Esophagus squamous epithelium (tissue), 5 donors: Measurements from ENCODE around the gene COLGALT1. TPM values are rescaled to one million over a fixed set of nuclear protein-coding genes. Genes with fewer than 3 reads are reported as not detected.

ENCODE experiments used
- DNase-seq: peaks from one replicate; lab custom pipeline; 2025; lab: John Stamatoyannopoulos, UW
- H3K27ac ChIP-seq, 4 donors: fragments of 200-600 bp; sonication (generic); one replicate each; pipeline ENCODE4 v1.5.1; 2016 to 2019; ENCODE audit warnings: mild to moderate bottlenecking in 1 of 4
- H3K27me3 ChIP-seq, 4 donors: fragments of 200-600 bp; sonication (generic); 1 replicate in 3 of 4; 2 replicates in 1 of 4; pipeline versions ENCODE4 v1.5.1 to v1.6.0; 2017 to 2021; ENCODE audit warnings: antibody characterized with exemption in 1 of 4
- H3K36me3 ChIP-seq, 3 donors: fragments of 200-600 bp; sonication (generic); one replicate each; pipeline ENCODE4 v1.5.1; 2016 to 2019
- H3K4me1 ChIP-seq, 3 donors: fragments of 200-600 bp; sonication (generic); one replicate each; pipeline ENCODE4 v1.5.1; 2017 to 2019
- H3K4me3 ChIP-seq, 4 donors: fragments of 200-600 bp; sonication (generic); 1 replicate in 3 of 4; 2 replicates in 1 of 4; pipeline ENCODE4 v1.5.1; 2016 to 2019; ENCODE audit warnings: mild to moderate bottlenecking in 2 of 4, moderate library complexity in 1 of 4
- H3K9me3 ChIP-seq, 3 donors: fragments of 200-600 bp; sonication (generic); one replicate each; pipeline ENCODE4 v1.5.1; 2016 to 2019
- CTCF ChIP-seq, 6 experiments: fragments of 450-650 bp in 4 of 6; fragments of 200-600 bp in 2 of 6; sonication (generic) in 2 of 6; IDR thresholded peaks; one replicate each; pipeline ENCODE4 v1.5.1; 2016 to 2019; ENCODE audit warnings: antibody characterized with exemption in 6 of 6, mild to moderate bottlenecking in 4 of 6, moderate library complexity in 4 of 6
- POLR2A ChIP-seq, 4 donors: fragments of 450-650 bp; IDR thresholded peaks; one replicate each; pipeline ENCODE4 v1.6.1; 2017; ENCODE audit warnings: antibody characterized with exemption in 4 of 4, mild to moderate bottlenecking in 4 of 4, moderate library complexity in 3 of 4
- WGBS, 2 donors: methylation state at CpG; one replicate each; pipeline ENCODE4 v1.1.5; 2018; 5-methylcytosine and 5-hydroxymethylcytosine counted together
- intact Hi-C: fragments of 100-400 bp; cut with DNase I; formaldehyde crosslinking; loops from one replicate; pipeline ENCODE4 v1.15.0; 2022
- total RNA-seq, 4 donors: library from RNA; depleted of rRNA; stranded (reverse); fragments of >200 nt; gene quantifications; one replicate each; pipeline ENCODE4 v1.1.0, GENCODE V29; 2016
- donor health status: DM: yes; HTN: yes; CAD: no.

COLGALT1 gene
- total RNA-seq, 4 donors from 2014 or later = 23.1 to 51.9 (median 35.6) TPM

GRCh38 chr19:17570791-17571190 lies 15.3 kb downstream of the COLGALT1 start:
- Histone ChIP-seq H3K4me3 (no peak overlapping the region), H3K36me3 (peaks cover 27 to 98% (median 52%) of the 10 kb centered on the region in 3 donors), H3K4me1 (peaks cover 0 to 7% (median 0%) of the 10 kb centered on the region in 3 donors), H3K27ac (no peak overlapping the region), H3K27me3 (no peaks in the 10 kb centered on the region), H3K9me3 (no peaks in the 10 kb centered on the region)
- TF ChIP-seq CTCF (IDR thresholded peaks at IDR 0.05) = no peak
- TF ChIP-seq POLR2A (IDR thresholded peaks at IDR 0.05) = no peak
- intact Hi-C loops = no loop called here
- 83 to 94% methylated on average over 3 to 6 of the region's 6 CpGs for WGBS, 2 donors
- no peak for DNase-seq

DNA sequence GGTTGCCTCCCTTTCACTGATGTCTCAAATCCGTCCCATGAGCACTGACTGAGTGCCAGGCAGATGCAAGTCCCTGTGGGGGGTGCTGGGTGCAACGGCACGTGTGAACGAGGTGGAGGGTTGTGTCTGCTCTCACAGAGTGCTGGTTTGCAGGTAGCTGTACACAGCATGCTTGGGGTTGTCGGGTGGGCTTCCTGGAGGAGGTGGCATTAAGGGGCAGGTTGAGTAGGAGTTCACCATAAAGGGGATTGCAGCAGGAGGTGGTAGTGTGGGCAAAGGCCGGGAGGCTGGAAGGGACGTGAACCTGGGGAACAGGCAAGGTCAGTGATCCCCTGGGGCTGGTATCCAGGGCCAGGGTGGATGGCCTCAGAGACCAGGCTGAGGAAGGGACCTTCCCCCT lies 17.2 kb downstream of the COLGALT1 start:
- H3K36me3 ChIP-seq = peaks cover 31 to 98% (median 56%) of the 10 kb centered on the region in 3 donors
- no peak overlapping the region for H3K4me3 ChIP-seq
- H3K9me3 ChIP-seq = no peaks in the 10 kb centered on the region
- no peak overlapping the region for H3K27ac ChIP-seq
- no peaks in the 10 kb centered on the region for H3K27me3 ChIP-seq
- DNase-seq = no peak
- TF ChIP-seq POLR2A (IDR thresholded peaks at IDR 0.05) (no peak), CTCF (IDR thresholded peaks at IDR 0.05) (no peak)
- 75 to 89% methylated on average over 2 to 6 of the region's 7 CpGs for WGBS, 2 donors
- intact Hi-C loops = no loop called here
- H3K4me1 ChIP-seq = peaks cover 0 to 20% (median 0%) of the 10 kb centered on the region in 3 donors

DNA sequence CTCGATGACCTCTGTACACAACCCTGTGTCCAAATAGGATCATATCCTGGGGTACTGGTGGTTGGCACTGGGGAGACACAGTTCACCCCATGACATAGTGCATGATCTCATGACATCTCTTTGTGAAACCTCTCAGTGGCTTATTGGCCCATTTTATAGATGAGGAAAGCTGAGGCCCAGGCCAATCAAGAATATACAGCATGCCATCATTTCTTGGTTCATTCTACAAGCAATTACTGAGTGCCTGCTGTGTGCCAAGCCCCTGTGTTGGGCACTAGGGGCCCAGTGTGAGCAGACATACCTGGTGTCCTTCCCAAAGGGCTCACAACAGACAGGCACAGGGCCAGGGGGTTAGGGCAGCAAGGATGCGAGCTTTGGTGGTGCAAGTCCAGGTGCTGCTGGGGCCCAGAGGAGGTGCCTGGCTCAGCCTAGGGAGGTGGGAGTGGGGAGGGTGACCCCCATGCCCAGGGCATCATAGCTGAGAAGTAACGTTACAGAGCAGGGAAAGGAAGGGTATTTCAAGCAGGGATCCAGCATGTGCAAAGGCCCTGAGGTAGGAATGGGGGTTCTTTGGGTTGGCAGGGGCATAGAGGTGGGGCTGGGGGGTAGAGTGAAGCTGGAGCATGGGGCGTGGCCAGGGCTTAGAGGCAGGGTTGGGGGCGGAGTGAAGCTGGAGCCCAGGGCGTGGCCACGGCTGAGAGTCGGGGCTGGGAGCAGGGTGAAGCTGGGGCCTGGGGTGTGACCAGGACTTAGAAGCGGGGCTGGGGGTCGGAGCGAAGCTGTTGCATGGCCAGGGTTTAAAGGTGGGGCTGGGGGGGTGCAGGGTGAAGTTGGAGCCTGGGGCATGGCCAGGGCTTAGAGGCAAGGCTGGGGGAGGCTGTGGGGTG lies 20.7 kb downstream of the COLGALT1 start:
- intact Hi-C loops = no loop called here

DNA sequence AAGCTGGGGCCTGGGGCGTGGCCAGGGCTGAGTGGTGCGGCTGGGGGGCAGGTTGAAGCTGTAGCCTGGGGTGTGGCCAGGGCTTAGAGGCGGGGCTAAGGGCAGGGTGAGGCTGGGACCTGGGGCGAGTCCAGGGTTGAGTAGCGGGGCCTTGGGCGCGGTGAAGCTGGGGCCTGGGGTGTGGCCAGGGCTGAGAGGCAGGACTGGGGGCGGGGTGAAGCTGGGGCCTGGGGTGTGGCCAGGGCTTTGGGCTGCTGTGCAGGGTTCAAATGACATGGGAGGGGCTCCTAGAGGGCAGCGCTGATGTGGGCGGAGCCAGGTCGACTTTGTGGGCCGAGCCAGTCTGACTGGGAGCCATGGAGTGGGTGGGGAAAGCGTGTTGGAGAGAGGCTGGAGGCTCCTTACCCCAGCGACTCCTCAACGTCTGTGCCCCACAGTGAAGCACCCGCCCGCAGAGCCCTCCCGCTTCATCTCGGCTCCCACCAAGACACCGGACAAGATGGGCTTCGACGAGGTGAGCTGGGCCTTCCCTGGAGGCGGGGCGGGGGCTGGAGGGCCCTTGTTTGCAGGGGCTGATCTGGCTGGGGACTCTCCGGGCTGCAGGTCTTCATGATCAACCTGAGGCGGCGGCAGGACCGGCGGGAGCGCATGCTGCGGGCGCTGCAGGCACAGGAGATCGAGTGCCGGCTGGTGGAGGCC lies 21.5 kb downstream of the COLGALT1 start:
- Histone ChIP-seq H3K36me3 (peaks cover 23 to 97% (median 44%) of the 10 kb centered on the region in 3 donors), H3K27ac (peak overlapping the region in 3 of 4 donors; percentile 34 to 59 (median 34)), H3K27me3 (no peaks in the 10 kb centered on the region), H3K9me3 (no peaks in the 10 kb centered on the region), H3K4me1 (peaks cover 0 to 39% (median 9%) of the 10 kb centered on the region in 3 donors), H3K4me3 (no peak overlapping the region)
- WGBS, 2 donors = 47 to 55% methylated on average over 3 to 9 of the region's 34 CpGs
- no peak for DNase-seq
- intact Hi-C loops = no loop called here
- TF ChIP-seq POLR2A (IDR thresholded peaks at IDR 0.05) (no peak), CTCF (IDR thresholded peaks at IDR 0.05) (no peak)

More for the DNA sequence above, 20.7 kb downstream of the COLGALT1 start:
- H3K36me3 ChIP-seq = peaks cover 30 to 97% (median 45%) of the 10 kb centered on the region in 3 donors
- TF ChIP-seq CTCF (IDR thresholded peaks at IDR 0.05) (no peak), POLR2A (IDR thresholded peaks at IDR 0.05) (no peak)
- DNase-seq = no peak
- H3K4me1 ChIP-seq = peaks cover 0 to 39% (median 9%) of the 10 kb centered on the region in 3 donors
- 85 to 90% methylated on average over 9 to 11 of the region's 11 CpGs for WGBS, 2 donors
- H3K4me3 ChIP-seq = no peak overlapping the region
- no peaks in the 10 kb centered on the region for H3K9me3 ChIP-seq
- peak overlapping the region in 3 of 4 donors; percentile 34 to 59 (median 34) for H3K27ac ChIP-seq
- H3K27me3 ChIP-seq = no peaks in the 10 kb centered on the region
